ENCODE results near the gene YPEL2. TPM values are rescaled to one million over a fixed set of nuclear protein-coding genes. Genes with fewer than 3 reads are reported as not detected.

Gene YPEL2
- total RNA-seq (10 to 100 TPM; 13.8 to 23.6 TPM), polyA plus RNA-seq (ENCODE audit: insufficient read length in 6 of 6) (10 to 100 TPM; 16.8 to 20.4 (median 19.3) TPM)
- long read RNA-seq, donor 1, full-length matches to known transcripts: 9 of 9 reads
- long read RNA-seq, donor 1, partial matches to known transcripts: 0 of 9 reads
- long read RNA-seq, donor 1, other reads (novel, unspliced or antisense): 0 of 9 reads
- long read RNA-seq, donor 2, full-length matches to known transcripts: 2 of 2 reads
- long read RNA-seq, donor 2, partial matches to known transcripts: 0 of 2 reads
- long read RNA-seq, donor 2, other reads (novel, unspliced or antisense): 0 of 2 reads
- long read RNA-seq, donor 3, full-length matches to known transcripts: 2 of 2 reads
- long read RNA-seq, donor 3, partial matches to known transcripts: 0 of 2 reads
- long read RNA-seq, donor 3, other reads (novel, unspliced or antisense): 0 of 2 reads
- long read RNA-seq, donor 4, full-length matches to known transcripts: 11 of 11 reads
- long read RNA-seq, donor 4, partial matches to known transcripts: 0 of 11 reads
- long read RNA-seq, donor 4, other reads (novel, unspliced or antisense): 0 of 11 reads
- long read RNA-seq, donor 5, full-length matches to known transcripts: 6 of 6 reads
- long read RNA-seq, donor 5, partial matches to known transcripts: 0 of 6 reads
- long read RNA-seq, donor 5, other reads (novel, unspliced or antisense): 0 of 6 reads
- long read RNA-seq, donor 6, full-length matches to known transcripts: 2 of 2 reads
- long read RNA-seq, donor 6, partial matches to known transcripts: 0 of 2 reads
- long read RNA-seq, donor 6, other reads (novel, unspliced or antisense): 0 of 2 reads
- long read RNA-seq, donor 7, full-length matches to known transcripts: 4 of 4 reads
- long read RNA-seq, donor 7, partial matches to known transcripts: 0 of 4 reads
- long read RNA-seq, donor 7, other reads (novel, unspliced or antisense): 0 of 4 reads
- long read RNA-seq, donor 8, full-length matches to known transcripts: 5 of 5 reads
- long read RNA-seq, donor 8, partial matches to known transcripts: 0 of 5 reads
- long read RNA-seq, donor 8, other reads (novel, unspliced or antisense): 0 of 5 reads
- long read RNA-seq, donor 9: 0 reads
- long read RNA-seq, donor 10, full-length matches to known transcripts: 1 of 3 reads
- long read RNA-seq, donor 10, partial matches to known transcripts: 0 of 3 reads
- long read RNA-seq, donor 10, other reads (novel, unspliced or antisense): 2 of 3 reads
- long read RNA-seq, donor 11: 0 reads
- long read RNA-seq, donor 12, full-length matches to known transcripts: 7 of 7 reads
- long read RNA-seq, donor 12, partial matches to known transcripts: 0 of 7 reads
- long read RNA-seq, donor 12, other reads (novel, unspliced or antisense): 0 of 7 reads

- no peaks in the 10 kb centered on the region for H3K36me3 ChIP-seq
- H3K4me1 ChIP-seq: peaks cover 21 to 70% of the 10 kb centered on the region in 2 donors
- DNase-seq (peak; percentile 93 to 97 (median 97)), ATAC-seq (peak; percentile 89)
- intact Hi-C loops (cut with DNase I): no loop called here
- peak within 1 kb of the TSS; percentile 84 to 85 for H3K27ac ChIP-seq
- no peak for TF ChIP-seq CTCF (IDR thresholded peaks at IDR 0.05)
- H3K9me3 ChIP-seq: no peaks in the 10 kb centered on the region
- no peaks in the 10 kb centered on the region for H3K27me3 ChIP-seq
- H3K4me3 ChIP-seq: peak within 1 kb of the TSS; percentile 98
These were observed at the start of gene YPEL2 for GRCh38 chr17:59331129-59331928. YPEL2 (plus strand) TSS chr17:59331655; CDS start chr17:59353410, 21,755 bp downstream.

GRCh38 chr17:59284317-59284716 lies 47.1 kb upstream of the YPEL2 start:
- H3K36me3 ChIP-seq: no peaks in the 10 kb centered on the region
- no peak for TF ChIP-seq CTCF (IDR thresholded peaks at IDR 0.05)
- intact Hi-C loops (cut with DNase I): no loop called here
- H3K4me1 ChIP-seq: no peaks in the 10 kb centered on the region
- no peak overlapping the region for H3K27ac ChIP-seq
- no peak for DNase-seq
- no peaks in the 10 kb centered on the region for H3K9me3 ChIP-seq
- H3K27me3 ChIP-seq: no peaks in the 10 kb centered on the region
- peak; percentile 53 for ATAC-seq
- no peak overlapping the region for H3K4me3 ChIP-seq

DNA sequence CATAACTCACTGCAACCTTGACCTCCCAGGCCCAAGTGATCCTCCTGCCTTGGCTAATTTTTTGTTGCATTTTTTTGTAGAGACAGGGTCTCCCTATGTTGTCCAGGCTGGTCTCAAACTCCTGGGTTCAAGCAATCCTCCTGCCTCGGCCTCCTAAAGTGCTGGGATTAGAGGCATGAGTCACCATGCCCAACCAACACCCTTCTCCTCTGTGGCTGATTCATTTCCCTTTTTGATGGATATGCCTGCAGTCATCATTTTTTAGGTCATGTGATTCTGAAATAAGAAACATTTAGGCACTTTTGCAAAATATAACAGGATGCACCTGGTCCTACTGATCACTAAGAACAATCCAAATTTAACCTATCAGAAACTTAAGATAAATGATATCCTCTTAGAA lies 44.0 kb upstream of the YPEL2 start:
- peak overlapping the region in 1 of 2 donors; percentile 28 for H3K27ac ChIP-seq

More for the DNA sequence above, 44.0 kb upstream of the YPEL2 start:
- TF ChIP-seq CTCF (IDR thresholded peaks at IDR 0.05): no peak
- H3K27me3 ChIP-seq: no peaks in the 10 kb centered on the region
- DNase-seq: no peak
- no peaks in the 10 kb centered on the region for H3K36me3 ChIP-seq
- no peaks in the 10 kb centered on the region for H3K9me3 ChIP-seq
- ATAC-seq: peak; percentile 52
- intact Hi-C loops (cut with DNase I): no loop called here
- no peak overlapping the region for H3K4me3 ChIP-seq
- H3K4me1 ChIP-seq: peaks cover 4 to 7% of the 10 kb centered on the region in 2 donors

All from left lung (tissue), 14 donors.